ENCODE data around the gene DIAPH3. TPM values are rescaled to one million over a fixed set of nuclear protein-coding genes. Genes with fewer than 3 reads are reported as not detected.

Gene DIAPH3
- total and polyA plus RNA-seq, 2 of the 8 experiments (the other 6 are each of a cell fraction or from before 2014, with no cell fraction given): 8.0 to 30.8 TPM

GRCh38 chr13:60061737-60062136 is 102.0 kb downstream of the DIAPH3 start:
- Histone ChIP-seq H2BK120ac (replicated peaks; ENCODE audit: low read depth, low read length) (no peak overlapping the region), H3K79me2 (ENCODE audit: control insufficient read depth in 1 of 2, insufficient read depth in 2 of 2, low read length in 2 of 2) (no peaks in the 10 kb centered on the region), H3K9me3 (ENCODE audit: insufficient read depth in 2 of 2, low read depth in 1 of 2, low read length in 1 of 2) (no peaks in the 10 kb centered on the region), H3K14ac (ENCODE audit: insufficient read length) (no peak overlapping the region), H3K4me1 (replicated peaks in 1 of 4; ENCODE audit: control insufficient read depth in 3 of 4, insufficient read depth in 4 of 4, low read length in 3 of 4) (no peaks in the 10 kb centered on the region), H3K4ac (replicated peaks; ENCODE audit: insufficient read length, low read depth, low read length) (no peak overlapping the region), H3K56ac (replicated peaks; ENCODE audit: insufficient read length, low read depth, low read length) (no peak overlapping the region), H3K36me3 (ENCODE audit: control insufficient read depth in 2 of 4, insufficient read depth in 4 of 4, low read length in 3 of 4) (no peaks in the 10 kb centered on the region), H3K4me3 (ENCODE audit: extremely low read depth in 1 of 4, insufficient read depth in 2 of 4, low read depth in 3 of 4, low read length in 4 of 4) (no peak overlapping the region), H4K5ac (ENCODE audit: insufficient read length, low read depth, low read length) (no peak overlapping the region), H2BK12ac (ENCODE audit: low read depth, low read length) (no peak overlapping the region), H2BK5ac (ENCODE audit: low read depth, low read length) (no peak overlapping the region), H2BK15ac (ENCODE audit: low read length) (no peak overlapping the region), H3K23ac (ENCODE audit: insufficient read length) (no peak overlapping the region), H2BK20ac (ENCODE audit: low read length) (no peak overlapping the region), H2AK5ac (ENCODE audit: low read depth, low read length) (no peak overlapping the region), H3K18ac (ENCODE audit: extremely low read depth, low read length) (no peak overlapping the region), H3K27me3 (replicated peaks in 1 of 4; ENCODE audit: control insufficient read depth in 3 of 4, extremely low read depth in 1 of 4, insufficient read depth in 3 of 4, low read length in 3 of 4) (no peaks in the 10 kb centered on the region), H3K9ac (replicated peaks in 1 of 4; ENCODE audit: extremely low read depth in 1 of 4, low read depth in 3 of 4, low read length in 3 of 4) (no peak overlapping the region), H3K4me2 (ENCODE audit: insufficient read depth in 1 of 2, low read depth in 2 of 2, low read length in 2 of 2) (no peak overlapping the region), H2AFZ (ENCODE audit: low read length) (no peak overlapping the region), H4K20me1 (replicated peaks in 1 of 2; ENCODE audit: control insufficient read depth in 1 of 2, insufficient read depth in 2 of 2, low read length in 2 of 2) (no peaks in the 10 kb centered on the region), H3K23me2 (ENCODE audit: low read depth, low read length) (no peaks in the 10 kb centered on the region), H3K79me1 (ENCODE audit: low read depth, low read length) (no peaks in the 10 kb centered on the region), H4K8ac (ENCODE audit: extremely low read depth, insufficient read depth, low read length) (no peak overlapping the region), H4K91ac (replicated peaks; ENCODE audit: insufficient read length, low read length) (no peak overlapping the region), H3K27ac (ENCODE audit: low read depth, low read length) (no peak overlapping the region)
- ChIA-PET POLR2A (ENCODE audit: partially characterized antibody) (no interaction called here), CTCF (ENCODE audit: partially characterized antibody) (interaction anchor here (0.6 to 1.3 kb wide), 2 partner anchors 13 to 264 kb away, joined by 3 read pairs; no protein-coding TSS in a partner anchor)
- DNase-seq (ENCODE audit: low read depth in 1 of 2, low spot score in 2 of 2): no peak
- WGBS, 2 experiments (ENCODE audit: extremely low coverage in 1 of 2, insufficient coverage in 1 of 2, insufficient read length in 1 of 2, insufficient replicate concordance in 2 of 2, low coverage in 1 of 2, low lambda C conversion rate in 2 of 2, missing lambda C conversion rate in 1 of 2): 82 to 100% methylated on average over 1 to 3 of the region's 3 CpGs
- TF ChIP-seq SP2 (IDR thresholded peaks at IDR 0.05; ENCODE audit: low read length) (no peak), RBBP5 (IDR thresholded peaks at IDR 0.05; ENCODE audit: borderline replicate concordance, low read depth, low read length) (no peak), ASH2L (IDR thresholded peaks at IDR 0.05; ENCODE audit: low read length) (no peak), SIX5 (IDR thresholded peaks at IDR 0.05; ENCODE audit: low read depth, low read length) (no peak), USF2 (IDR thresholded peaks at IDR 0.05; ENCODE audit: low read length) (no peak), FOSL1 (IDR thresholded peaks at IDR 0.05; ENCODE audit: insufficient read depth, low read depth, low read length) (no peak), KDM1A (IDR thresholded peaks at IDR 0.05; ENCODE audit: borderline replicate concordance, low read length) (no peak), SUZ12 (IDR thresholded peaks at IDR 0.05; ENCODE audit: low read length) (no peak), CBX8 (IDR thresholded peaks at IDR 0.05; ENCODE audit: borderline replicate concordance, low read depth, low read length) (no peak), TCF12 (IDR thresholded peaks at IDR 0.05; ENCODE audit: low read depth, low read length) (no peak), KDM4A (IDR thresholded peaks at IDR 0.05; ENCODE audit: low read depth, low read length, severe bottlenecking) (no peak), E2F6 (IDR thresholded peaks at IDR 0.05) (no peak), TBP (IDR thresholded peaks at IDR 0.05; ENCODE audit: low read depth, low read length) (no peak)
- no peak for FAIRE-seq

All from H1 (cell line).